Neutrophil (primary cell): ENCODE results near the gene FOXI3.

Experiments
- H3K27ac ChIP-seq: fragments of 200-600 bp; sonication (generic); 2 replicates; pipeline ENCODE4 v1.5.1; 2016; ENCODE audit warnings: mild to moderate bottlenecking, moderate library complexity
- H3K27me3 ChIP-seq: fragments of 200-600 bp; sonication (generic); 2 replicates; pipeline ENCODE4 v1.6.0; 2016; ENCODE audit warnings: mild to moderate bottlenecking
- H3K36me3 ChIP-seq: fragments of 200-600 bp; sonication (generic); 2 replicates; pipeline ENCODE4 v1.5.1; 2017
- H3K4me1 ChIP-seq, 2 experiments: fragments of 200-600 bp in 1 of 2; sonication (generic) in 1 of 2; 1 replicate in 1 of 2; 2 replicates in 1 of 2; pipeline versions ENCODE4 v1.5.1 to v1.6.1; 2013 to 2016; ENCODE audit warnings: low read depth in 1 of 2, low read length in 1 of 2, mild to moderate bottlenecking in 1 of 2, moderate library complexity in 1 of 2; ENCODE audit not compliant: control insufficient read depth in 1 of 2, insufficient read depth in 1 of 2
- H3K4me3 ChIP-seq, 2 experiments: fragments of 200-600 bp in 1 of 2; sonication (generic) in 1 of 2; 1 replicate in 1 of 2; 2 replicates in 1 of 2; pipeline ENCODE4 v1.5.1; 2013 to 2016; ENCODE audit warnings: low read depth in 1 of 2, low read length in 1 of 2, mild to moderate bottlenecking in 1 of 2, moderate library complexity in 1 of 2
- H3K9me3 ChIP-seq: fragments of 200-600 bp; sonication (generic); 2 replicates; pipeline ENCODE4 v1.5.1; 2016
- TF ChIP-seq, protein P1 (sequence below): fragments of 200-600 bp; sonication (generic); IDR thresholded peaks from 2 replicates; pipeline ENCODE4 v1.5.1; 2016; ENCODE audit warnings: antibody characterized with exemption

Gene FOXI3

DNA sequence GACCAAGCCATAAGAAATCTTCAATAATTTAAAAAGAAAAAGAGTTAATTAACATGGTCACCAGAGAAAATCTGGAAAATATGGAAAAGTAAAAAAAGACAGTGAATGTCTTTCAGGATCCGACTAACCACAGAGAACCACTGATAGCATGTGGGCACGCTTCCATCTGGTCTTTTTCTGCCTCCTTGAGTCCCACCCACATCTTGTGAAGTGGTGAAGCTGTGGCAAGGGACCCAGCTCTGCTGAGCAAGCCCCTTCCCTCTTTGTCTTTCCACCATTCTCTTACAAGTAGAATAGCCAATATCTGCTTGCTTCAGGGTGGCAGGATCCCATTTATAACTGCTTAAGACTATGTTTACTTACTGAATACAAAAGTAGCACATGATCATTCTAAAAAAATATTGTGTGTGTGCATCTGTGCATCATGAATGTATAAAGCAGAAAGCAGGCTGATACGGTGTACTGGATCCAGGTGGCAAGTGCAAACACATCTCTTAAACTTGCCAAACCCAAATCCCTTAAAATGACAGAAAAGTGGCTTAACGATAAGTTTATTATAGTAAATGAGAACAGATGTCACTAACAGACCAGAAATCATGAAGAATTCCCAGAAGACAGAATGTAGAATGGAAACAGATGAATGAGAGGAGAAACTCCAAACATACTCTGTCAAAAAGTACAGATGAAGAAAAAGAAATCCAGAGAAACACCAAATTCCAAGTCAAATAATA lies 52.3 kb downstream of the FOXI3 start:
- H3K9me3 ChIP-seq: no peaks in the 10 kb centered on the region
- H3K4me3 ChIP-seq: no peak overlapping the region
- H3K27me3 ChIP-seq: peaks cover 17% of the 10 kb centered on the region
- TF ChIP-seq, protein P1, sequence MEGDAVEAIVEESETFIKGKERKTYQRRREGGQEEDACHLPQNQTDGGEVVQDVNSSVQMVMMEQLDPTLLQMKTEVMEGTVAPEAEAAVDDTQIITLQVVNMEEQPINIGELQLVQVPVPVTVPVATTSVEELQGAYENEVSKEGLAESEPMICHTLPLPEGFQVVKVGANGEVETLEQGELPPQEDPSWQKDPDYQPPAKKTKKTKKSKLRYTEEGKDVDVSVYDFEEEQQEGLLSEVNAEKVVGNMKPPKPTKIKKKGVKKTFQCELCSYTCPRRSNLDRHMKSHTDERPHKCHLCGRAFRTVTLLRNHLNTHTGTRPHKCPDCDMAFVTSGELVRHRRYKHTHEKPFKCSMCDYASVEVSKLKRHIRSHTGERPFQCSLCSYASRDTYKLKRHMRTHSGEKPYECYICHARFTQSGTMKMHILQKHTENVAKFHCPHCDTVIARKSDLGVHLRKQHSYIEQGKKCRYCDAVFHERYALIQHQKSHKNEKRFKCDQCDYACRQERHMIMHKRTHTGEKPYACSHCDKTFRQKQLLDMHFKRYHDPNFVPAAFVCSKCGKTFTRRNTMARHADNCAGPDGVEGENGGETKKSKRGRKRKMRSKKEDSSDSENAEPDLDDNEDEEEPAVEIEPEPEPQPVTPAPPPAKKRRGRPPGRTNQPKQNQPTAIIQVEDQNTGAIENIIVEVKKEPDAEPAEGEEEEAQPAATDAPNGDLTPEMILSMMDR: no peak
- H3K4me1 ChIP-seq: no peaks in the 10 kb centered on the region
- no peaks in the 10 kb centered on the region for H3K36me3 ChIP-seq
- H3K27ac ChIP-seq: no peak overlapping the region

DNA sequence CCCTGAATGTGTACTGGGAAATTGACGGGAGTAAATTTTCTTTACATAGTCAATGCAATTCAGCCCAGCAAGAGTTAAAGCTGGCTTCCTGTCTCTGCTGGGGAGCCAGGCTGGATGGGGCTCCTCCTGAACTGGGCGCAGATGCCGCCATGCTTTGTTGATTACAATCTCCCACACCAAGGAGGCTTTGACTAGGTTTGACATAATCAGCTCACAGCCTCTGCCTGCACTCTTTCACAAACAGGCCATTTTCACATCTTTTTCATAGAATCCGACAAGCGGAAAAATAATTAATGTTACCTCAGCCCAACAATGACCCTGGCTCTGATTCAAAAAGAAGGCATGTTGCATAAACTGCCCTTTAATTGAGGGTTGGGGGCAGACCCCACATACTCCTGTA lies 54.3 kb downstream of the FOXI3 start:
- no peak overlapping the region for H3K4me3 ChIP-seq
- no peaks in the 10 kb centered on the region for H3K4me1 ChIP-seq
- H3K27me3 ChIP-seq: peaks cover 17% of the 10 kb centered on the region
- TF ChIP-seq, protein P1: no peak
- no peaks in the 10 kb centered on the region for H3K36me3 ChIP-seq
- no peaks in the 10 kb centered on the region for H3K9me3 ChIP-seq
- H3K27ac ChIP-seq: no peak overlapping the region
